Suprapubic skin (tissue), 3 donors: ENCODE measurements around the gene ACHE.

Source experiments
- POLR2A ChIP-seq, 2 donors: fragments of 450-650 bp; IDR thresholded peaks; one replicate each; pipeline ENCODE4 v1.6.1; 2017; ENCODE audit warnings: antibody characterized with exemption in 2 of 2, mild to moderate bottlenecking in 2 of 2, moderate library complexity in 2 of 2
- TF ChIP-seq, protein P1 (sequence below), 2 donors: fragments of 200-600 bp in 1 of 2; fragments of 450-650 bp in 1 of 2; sonication (generic) in 1 of 2; IDR thresholded peaks; one replicate each; pipeline ENCODE4 v1.5.1; 2016 to 2019; ENCODE audit warnings: antibody characterized with exemption in 2 of 2, mild to moderate bottlenecking in 1 of 2, moderate library complexity in 1 of 2

- no peak for TF ChIP-seq POLR2A (IDR thresholded peaks at IDR 0.05)
- TF ChIP-seq, protein P1, sequence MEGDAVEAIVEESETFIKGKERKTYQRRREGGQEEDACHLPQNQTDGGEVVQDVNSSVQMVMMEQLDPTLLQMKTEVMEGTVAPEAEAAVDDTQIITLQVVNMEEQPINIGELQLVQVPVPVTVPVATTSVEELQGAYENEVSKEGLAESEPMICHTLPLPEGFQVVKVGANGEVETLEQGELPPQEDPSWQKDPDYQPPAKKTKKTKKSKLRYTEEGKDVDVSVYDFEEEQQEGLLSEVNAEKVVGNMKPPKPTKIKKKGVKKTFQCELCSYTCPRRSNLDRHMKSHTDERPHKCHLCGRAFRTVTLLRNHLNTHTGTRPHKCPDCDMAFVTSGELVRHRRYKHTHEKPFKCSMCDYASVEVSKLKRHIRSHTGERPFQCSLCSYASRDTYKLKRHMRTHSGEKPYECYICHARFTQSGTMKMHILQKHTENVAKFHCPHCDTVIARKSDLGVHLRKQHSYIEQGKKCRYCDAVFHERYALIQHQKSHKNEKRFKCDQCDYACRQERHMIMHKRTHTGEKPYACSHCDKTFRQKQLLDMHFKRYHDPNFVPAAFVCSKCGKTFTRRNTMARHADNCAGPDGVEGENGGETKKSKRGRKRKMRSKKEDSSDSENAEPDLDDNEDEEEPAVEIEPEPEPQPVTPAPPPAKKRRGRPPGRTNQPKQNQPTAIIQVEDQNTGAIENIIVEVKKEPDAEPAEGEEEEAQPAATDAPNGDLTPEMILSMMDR (IDR thresholded peaks at IDR 0.05) = no peak
These were observed 5.3 kb upstream of the ACHE start for GRCh38 chr7:100900978-100901377.
